ENCODE measurements around the gene HIVEP2. TPM values are rescaled to one million over a fixed set of nuclear protein-coding genes. Genes with fewer than 3 reads are reported as not detected.

HIVEP2 gene
- total RNA-seq, 1 donor from 2014 or later = 16.4 TPM

DNA sequence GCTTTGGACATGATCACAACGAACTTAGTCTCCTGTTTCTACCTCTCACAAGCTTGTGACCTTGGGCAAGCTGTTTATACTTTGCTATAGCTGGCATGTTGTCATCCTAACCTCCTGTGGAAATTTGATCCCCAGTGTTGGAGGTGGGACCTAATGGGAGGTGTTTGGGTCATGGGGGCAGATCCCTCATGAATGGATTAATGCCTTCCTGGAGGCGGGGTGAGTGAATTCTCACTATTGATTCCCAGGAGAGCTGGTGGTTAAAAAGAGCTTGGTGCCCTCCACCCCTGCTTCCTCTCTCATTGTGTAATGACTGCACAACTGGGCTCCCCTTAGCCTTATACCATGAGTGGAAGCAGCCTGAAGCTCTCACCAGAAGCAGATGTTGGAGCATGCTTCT, 228.9 kb downstream of the HIVEP2 start:
- no peak for DNase-seq (ENCODE audit: extremely low read depth, low read depth, low spot score)

DNA sequence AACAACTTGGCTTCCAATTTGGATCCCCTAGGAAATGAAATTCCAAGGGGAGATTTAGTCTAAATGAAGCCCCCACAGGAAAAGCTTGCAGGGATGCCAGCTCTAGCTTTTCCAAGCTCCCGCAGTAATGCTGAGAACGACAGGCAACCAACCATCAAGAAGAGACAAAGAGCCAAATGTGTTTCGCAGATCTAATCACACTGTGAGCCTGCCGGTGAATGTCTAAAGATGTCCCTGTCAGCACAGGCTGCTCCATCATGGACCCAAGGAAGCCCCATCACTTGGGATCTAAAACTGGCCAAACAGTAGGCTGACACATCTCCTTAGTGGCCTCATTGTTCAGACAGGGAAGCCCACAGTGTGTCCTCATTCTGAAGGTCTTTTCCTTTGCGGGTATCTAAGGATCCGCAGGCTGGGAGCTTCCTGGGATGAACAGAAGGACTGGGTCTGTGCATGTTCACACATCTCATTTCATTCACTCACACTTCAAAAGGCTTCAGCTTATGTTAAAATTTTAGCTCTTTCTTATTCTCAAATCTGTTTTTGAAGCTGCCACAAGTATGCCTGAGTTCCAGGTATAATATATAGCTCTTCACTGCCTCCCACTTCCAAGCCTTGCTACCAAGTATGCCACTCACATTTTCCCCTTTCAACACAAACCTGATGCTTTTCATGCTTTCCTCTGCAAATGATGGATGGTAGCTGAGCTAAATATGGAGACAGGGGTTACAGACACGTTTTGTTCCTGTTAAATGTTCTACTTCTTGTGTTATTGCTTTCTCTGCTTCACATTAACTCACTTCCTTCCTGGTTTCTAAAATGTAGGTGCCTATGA, 229.8 kb downstream of the HIVEP2 start:
- no peak for DNase-seq (ENCODE audit: extremely low read depth, low read depth, low spot score)

DNA sequence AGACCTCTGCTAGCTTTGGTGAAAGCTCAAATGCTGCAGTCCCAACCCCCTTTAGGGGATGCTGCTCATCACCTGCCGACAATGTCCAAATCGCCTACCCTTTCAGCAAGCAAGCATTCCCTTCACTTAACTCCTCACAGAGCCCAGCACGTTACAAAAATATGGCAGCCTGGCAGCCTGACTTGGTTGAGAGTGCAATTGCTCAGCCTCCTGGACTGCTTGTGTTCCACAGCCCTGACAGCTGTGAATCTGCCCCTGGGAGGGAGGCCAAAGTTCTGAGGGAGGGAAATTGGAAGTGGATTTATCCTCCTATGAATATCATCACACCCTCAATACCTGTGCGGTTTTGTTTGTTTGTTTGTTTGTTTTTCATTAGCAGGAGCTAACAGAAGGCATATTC, 231.0 kb downstream of the HIVEP2 start:
- no peak for DNase-seq (ENCODE audit: extremely low read depth, low read depth, low spot score)

DNA sequence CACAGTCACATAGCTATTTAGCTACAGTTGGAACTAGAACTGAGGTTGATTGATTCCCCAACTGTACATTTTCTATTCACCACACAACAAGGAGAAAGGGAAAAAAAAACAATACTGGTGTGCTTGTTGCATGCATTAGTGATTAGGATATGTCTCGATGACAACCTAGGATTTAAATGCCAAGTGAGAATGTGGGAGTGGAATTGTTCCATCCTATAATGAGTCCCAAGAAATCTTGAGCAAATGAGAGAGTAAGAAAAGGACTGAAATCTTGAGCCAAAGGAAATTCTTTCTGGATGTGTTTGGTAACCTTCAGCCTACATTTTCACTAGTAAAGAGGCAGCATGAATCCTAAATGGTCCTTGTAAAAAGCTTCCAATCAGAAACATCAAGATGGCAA, 232.7 kb downstream of the HIVEP2 start:
- DNase-seq (ENCODE audit: extremely low read depth, low read depth, low spot score) = no peak

DNA sequence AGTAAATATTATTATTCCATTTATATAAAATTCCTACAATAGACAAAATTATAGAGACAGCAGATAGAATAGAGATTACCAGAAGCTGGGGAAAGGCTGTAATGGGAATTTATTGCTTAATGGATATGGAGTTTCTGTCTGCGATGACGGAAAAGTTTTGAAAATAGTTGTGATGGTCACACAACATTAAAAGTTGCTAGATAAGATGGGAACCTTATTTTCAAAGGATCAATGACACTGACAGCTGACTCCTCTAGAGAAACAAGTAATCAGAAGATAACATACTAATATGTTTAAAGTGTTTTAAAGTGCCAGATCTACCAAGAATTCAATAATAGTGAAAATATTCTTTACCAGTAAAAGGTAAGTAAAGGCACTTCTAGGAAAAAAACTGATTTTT, 236.3 kb downstream of the HIVEP2 start:
- no peak for DNase-seq (ENCODE audit: extremely low read depth, low read depth, low spot score)

DNA sequence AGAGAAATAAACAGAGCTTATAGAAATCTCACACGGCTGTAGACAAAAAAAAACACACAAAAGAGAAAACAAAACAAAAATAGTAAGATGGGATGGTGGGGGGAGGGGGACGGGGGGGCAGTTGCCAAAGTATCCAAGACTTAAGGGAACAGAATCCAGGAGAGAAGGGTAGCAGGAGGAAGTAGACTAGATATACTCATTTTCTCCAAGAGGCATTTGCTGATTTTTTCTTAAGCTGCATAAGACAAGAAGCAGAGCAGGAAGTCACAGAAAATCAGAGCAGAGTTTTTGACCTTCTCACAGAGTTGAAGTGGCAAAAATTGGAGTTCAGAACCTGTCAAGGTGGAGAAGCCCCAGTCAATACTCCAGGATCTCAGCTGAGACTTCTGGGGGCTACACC, 237.7 kb downstream of the HIVEP2 start:
- no peak for DNase-seq (ENCODE audit: extremely low read depth, low read depth, low spot score)

DNA sequence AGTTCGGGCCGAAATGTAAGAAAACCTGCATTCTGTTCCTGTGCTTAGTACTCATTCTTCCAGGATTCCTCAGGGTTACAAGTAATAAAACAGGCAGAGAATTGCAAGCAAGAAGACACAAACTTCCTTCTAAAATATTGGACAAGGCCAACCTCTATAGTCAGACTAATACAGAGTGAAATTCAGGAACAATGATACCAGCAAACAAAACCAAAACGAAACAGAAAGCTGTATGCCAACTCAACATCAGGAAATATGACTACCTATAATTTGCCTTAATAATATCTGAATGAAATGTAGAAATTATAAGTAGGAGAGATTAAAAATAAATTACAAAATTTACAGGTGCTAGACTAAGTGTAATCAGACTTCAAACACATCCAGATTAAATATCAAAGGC, 238.8 kb downstream of the HIVEP2 start:
- DNase-seq (ENCODE audit: extremely low read depth, low read depth, low spot score) = no peak

DNA sequence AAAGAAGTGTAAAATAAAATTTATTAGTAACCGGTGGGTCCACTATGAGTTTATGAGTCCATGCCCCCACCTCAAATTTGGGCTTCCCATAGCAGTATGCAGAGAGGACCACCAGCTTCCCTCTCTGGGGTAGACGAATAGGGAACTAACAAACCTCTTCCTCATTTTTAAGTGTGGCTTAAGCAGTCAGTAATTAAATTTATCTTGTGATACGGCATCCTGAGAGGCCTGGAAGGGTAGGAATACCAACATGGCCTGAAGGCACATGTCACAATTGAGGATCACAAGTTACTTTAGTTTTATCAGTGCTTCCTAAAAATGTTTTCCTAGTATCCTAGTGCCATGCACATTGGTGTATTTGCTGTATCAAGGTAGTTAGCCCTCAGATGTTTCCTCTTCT, 239.9 kb downstream of the HIVEP2 start:
- no peak for DNase-seq (ENCODE audit: extremely low read depth, low read depth, low spot score)

DNA sequence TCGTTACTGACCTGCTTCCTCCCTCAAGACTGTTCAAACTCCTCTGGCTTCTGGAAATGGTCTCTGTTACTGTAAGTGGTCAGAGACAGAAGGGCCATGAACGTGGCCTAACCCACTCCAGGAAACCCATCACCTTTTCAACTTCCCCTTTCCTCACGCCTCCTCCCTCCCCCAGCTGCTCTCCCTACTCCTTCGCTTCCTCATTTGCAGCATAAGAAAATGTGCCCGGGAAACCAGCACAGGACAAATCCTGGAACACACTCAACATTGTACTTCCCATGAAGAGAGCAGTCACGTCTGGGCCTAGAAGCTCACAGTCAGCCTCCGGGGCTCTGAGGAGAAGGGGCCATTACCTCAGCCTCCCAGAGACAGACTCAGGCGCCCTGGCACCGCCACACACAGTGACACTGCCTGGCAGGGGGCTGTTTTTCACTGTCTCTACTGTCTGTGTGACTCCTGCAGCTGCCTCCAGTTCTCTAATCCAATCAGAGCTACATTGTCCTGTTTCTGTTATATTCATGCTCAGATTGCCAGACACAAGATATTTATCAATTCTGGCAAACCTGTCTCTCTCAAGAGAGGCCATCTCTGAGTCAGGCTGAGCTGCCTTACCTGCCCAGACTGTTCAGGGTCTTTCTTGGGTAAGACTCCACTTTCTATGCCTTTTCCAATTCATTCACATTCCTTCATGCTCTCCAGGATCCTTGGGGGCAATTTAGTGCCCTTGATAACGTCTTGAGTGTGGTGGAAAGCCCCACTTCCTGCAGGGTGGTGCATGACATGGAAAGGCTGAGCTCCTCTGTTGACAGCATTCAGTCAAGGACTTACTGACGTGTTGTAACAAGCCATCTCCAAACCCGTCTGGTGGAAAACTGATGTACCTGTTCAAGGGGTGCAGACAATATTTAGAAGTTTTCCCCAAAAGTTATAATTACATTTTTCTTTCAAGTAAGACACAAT, 242.2 kb downstream of the HIVEP2 start:
- DNase-seq (ENCODE audit: extremely low read depth, low read depth, low spot score) = no peak

Other genes with a start within 250 kb of the HIVEP2 start
- 27.1 and 32.7 TPM in 2 replicates for gene AIG1, start 115.7 kb upstream of the HIVEP2 start, total RNA-seq